ENCODE data around the gene TOPBP1. TPM values are rescaled to one million over a fixed set of nuclear protein-coding genes. Genes with fewer than 3 reads are reported as not detected.

Gene TOPBP1
- total and polyA plus RNA-seq, 2 of the 8 experiments (the other 6 are each of a cell fraction or from before 2014, with no cell fraction given): 19.7 to 35.9 TPM

DNA sequence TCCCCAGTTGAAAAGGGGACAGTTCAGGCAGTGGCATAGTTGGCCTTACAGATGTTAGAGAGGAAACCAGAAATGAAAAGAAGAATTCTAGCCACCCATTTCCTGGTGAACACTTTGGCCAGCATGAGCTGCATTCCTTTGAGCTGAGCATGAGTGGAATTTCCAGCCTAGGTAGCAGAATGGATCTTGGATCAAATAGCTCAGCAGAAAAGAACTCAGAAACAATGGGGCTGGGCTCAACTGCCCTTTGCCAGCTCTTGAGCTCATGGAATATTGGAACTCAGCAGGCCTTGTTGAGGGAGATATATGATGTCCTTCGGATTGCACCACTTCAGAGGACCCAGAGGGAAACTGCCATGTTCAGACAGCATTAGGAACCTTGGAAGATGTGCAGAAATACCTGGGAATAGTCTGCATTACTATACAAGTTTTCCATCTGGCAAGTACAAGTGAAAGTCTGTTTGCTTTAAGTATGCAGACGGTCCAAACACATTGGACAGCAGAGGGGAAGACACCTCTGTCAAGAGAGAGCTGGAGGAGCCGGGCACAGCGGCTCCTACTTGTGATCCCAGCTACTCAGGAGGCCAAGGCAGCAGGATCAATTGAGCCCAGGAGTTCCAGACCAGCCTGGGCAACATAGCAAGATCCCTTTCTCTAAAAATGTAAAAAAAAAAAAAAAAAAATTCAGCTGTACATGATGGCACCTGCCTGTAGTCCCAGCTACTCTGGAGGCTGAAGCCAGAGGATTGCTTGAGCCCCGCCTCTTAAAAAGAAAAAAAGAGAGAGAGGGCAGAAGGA lies 91.4 kb downstream of the TOPBP1 start:
- Histone ChIP-seq H3K4me3 (ENCODE audit: extremely low read depth in 1 of 4, insufficient read depth in 2 of 4, low read depth in 3 of 4, low read length in 4 of 4) (no peak overlapping the region), H3K4me1 (replicated peaks in 1 of 4; ENCODE audit: control insufficient read depth in 3 of 4, insufficient read depth in 4 of 4, low read length in 3 of 4) (peaks cover 0 to 5% (median under 1%) of the 10 kb centered on the region in 4 experiments; a peak in 1 of 7 replicates), H3K27me3 (replicated peaks in 1 of 4; ENCODE audit: control insufficient read depth in 3 of 4, extremely low read depth in 1 of 4, insufficient read depth in 3 of 4, low read length in 3 of 4) (no peaks in the 10 kb centered on the region), H3K56ac (replicated peaks; ENCODE audit: insufficient read length, low read depth, low read length) (no peak overlapping the region), H4K20me1 (replicated peaks in 1 of 2; ENCODE audit: control insufficient read depth in 1 of 2, insufficient read depth in 2 of 2, low read length in 2 of 2) (peaks cover 0 to 4% of the 10 kb centered on the region in 2 experiments), H4K8ac (ENCODE audit: extremely low read depth, insufficient read depth, low read length) (no peak overlapping the region), H3K23me2 (ENCODE audit: low read depth, low read length) (0 out of 2 replicates have a peak, but pooled peaks cover 5% of the 10 kb centered on the region), H3K14ac (ENCODE audit: insufficient read length) (no peak overlapping the region), H2BK15ac (ENCODE audit: low read length) (no peak overlapping the region), H2AK5ac (ENCODE audit: low read depth, low read length) (no peak overlapping the region), H4K91ac (replicated peaks; ENCODE audit: insufficient read length, low read length) (no peak overlapping the region), H3K79me1 (ENCODE audit: low read depth, low read length) (no peaks in the 10 kb centered on the region), H3K27ac (ENCODE audit: low read depth, low read length) (no peak overlapping the region), H3K23ac (ENCODE audit: insufficient read length) (no peak overlapping the region), H2BK20ac (ENCODE audit: low read length) (no peak overlapping the region), H2BK120ac (replicated peaks; ENCODE audit: low read depth, low read length) (no peak overlapping the region), H2BK12ac (ENCODE audit: low read depth, low read length) (no peak overlapping the region), H2BK5ac (ENCODE audit: low read depth, low read length) (no peak overlapping the region), H3K9ac (replicated peaks in 1 of 4; ENCODE audit: extremely low read depth in 1 of 4, low read depth in 3 of 4, low read length in 3 of 4) (no peak overlapping the region), H4K5ac (ENCODE audit: insufficient read length, low read depth, low read length) (no peak overlapping the region), H3K4me2 (ENCODE audit: insufficient read depth in 1 of 2, low read depth in 2 of 2, low read length in 2 of 2) (no peak overlapping the region), H2AFZ (ENCODE audit: low read length) (no peak overlapping the region), H3K18ac (ENCODE audit: extremely low read depth, low read length) (no peak overlapping the region), H3K4ac (replicated peaks; ENCODE audit: insufficient read length, low read depth, low read length) (no peak overlapping the region), H3K79me2 (ENCODE audit: control insufficient read depth in 1 of 2, insufficient read depth in 2 of 2, low read length in 2 of 2) (peaks cover 8 to 11% of the 10 kb centered on the region in 2 experiments), H3K9me3 (ENCODE audit: insufficient read depth in 2 of 2, low read depth in 1 of 2, low read length in 1 of 2) (no peaks in the 10 kb centered on the region), H3K36me3 (ENCODE audit: control insufficient read depth in 2 of 4, insufficient read depth in 4 of 4, low read length in 3 of 4) (peaks cover 0 to 4% (median 3%) of the 10 kb centered on the region in 4 experiments; a peak in 4 of 8 replicates)
- no peak for DNase-seq (ENCODE audit: low read depth in 1 of 2, low spot score in 2 of 2)
- no peak for FAIRE-seq
- ChIA-PET POLR2A (ENCODE audit: partially characterized antibody) (interaction anchor here (0.9 to 1.3 kb wide), 3 partner anchors 13 to 86 kb away, joined by 3 to 5 read pairs (median 3); no protein-coding TSS in a partner anchor), CTCF (ENCODE audit: partially characterized antibody) (interaction anchor here (0.6 to 2.5 kb wide), 8 partner anchors 8 to 324 kb away, joined by 3 to 16 read pairs (median 4); no protein-coding TSS in a partner anchor)
- 86% methylated on average over 4 of the region's 5 CpGs; no CpG with 5 or more reads in 1 of the 2 experiments for WGBS, 2 experiments (ENCODE audit: extremely low coverage in 1 of 2, insufficient coverage in 1 of 2, insufficient read length in 1 of 2, insufficient replicate concordance in 2 of 2, low coverage in 1 of 2, low lambda C conversion rate in 2 of 2, missing lambda C conversion rate in 1 of 2)
- TF ChIP-seq SP4 (IDR thresholded peaks at IDR 0.05; ENCODE audit: low read length) (no peak), POU5F1 (IDR thresholded peaks at IDR 0.05; ENCODE audit: low read depth, low read length) (no peak), HDAC2 (IDR thresholded peaks at IDR 0.05; ENCODE audit: borderline replicate concordance in 1 of 2, low read depth in 2 of 2, low read length in 2 of 2) (no peak), CTBP2 (IDR thresholded peaks at IDR 0.05; ENCODE audit: borderline replicate concordance, insufficient read depth, insufficient read length, low read length) (no peak), FOSL1 (IDR thresholded peaks at IDR 0.05; ENCODE audit: insufficient read depth, low read depth, low read length) (no peak), TEAD4 (IDR thresholded peaks at IDR 0.05; ENCODE audit: low read depth, low read length) (no peak), RXRA (IDR thresholded peaks at IDR 0.05; ENCODE audit: insufficient read depth, low read depth, low read length) (no peak), RFX5 (IDR thresholded peaks at IDR 0.05; ENCODE audit: borderline replicate concordance, low read depth, low read length) (no peak), TBP (IDR thresholded peaks at IDR 0.05; ENCODE audit: low read depth, low read length) (no peak), BCL11A (IDR thresholded peaks at IDR 0.05; ENCODE audit: low read depth in 2 of 2, low read length in 2 of 2) (no peak)
- TF ChIP-seq, protein P1, sequence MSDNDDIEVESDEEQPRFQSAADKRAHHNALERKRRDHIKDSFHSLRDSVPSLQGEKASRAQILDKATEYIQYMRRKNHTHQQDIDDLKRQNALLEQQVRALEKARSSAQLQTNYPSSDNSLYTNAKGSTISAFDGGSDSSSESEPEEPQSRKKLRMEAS (IDR thresholded peaks at IDR 0.05): no peak

Measured in H1 (cell line).